Stomach (tissue), 4 donors: ENCODE results near the gene PDK1.

Experiments
- EP300 ChIP-seq: sonication (generic); formaldehyde crosslinking; IDR thresholded peaks from one replicate; pipeline ENCODE4 v1.6.1; 2017; ENCODE audit warnings: antibody characterized with exemption
- POLR2A ChIP-seq, 4 donors: fragments of 450-650 bp; IDR thresholded peaks; one replicate each; pipeline ENCODE4 v1.6.1; 2016; ENCODE audit warnings: antibody characterized with exemption in 4 of 4, control low read depth in 2 of 4, mild to moderate bottlenecking in 1 of 4, moderate library complexity in 1 of 4
- POLR2AphosphoS5 ChIP-seq, 3 donors: sonication (generic); formaldehyde crosslinking; IDR thresholded peaks; one replicate each; pipeline ENCODE4 v1.6.1; 2016; ENCODE audit warnings: antibody characterized with exemption in 3 of 3
- TF ChIP-seq, protein P1 (sequence below), 7 experiments: fragments of 450-650 bp in 4 of 7; fragments of 200-600 bp in 3 of 7; sonication (generic) in 3 of 7; IDR thresholded peaks; one replicate each; pipeline ENCODE4 v1.5.1; 2016 to 2019; ENCODE audit warnings: antibody characterized with exemption in 7 of 7, control low read depth in 2 of 7, mild to moderate bottlenecking in 1 of 7

DNA sequence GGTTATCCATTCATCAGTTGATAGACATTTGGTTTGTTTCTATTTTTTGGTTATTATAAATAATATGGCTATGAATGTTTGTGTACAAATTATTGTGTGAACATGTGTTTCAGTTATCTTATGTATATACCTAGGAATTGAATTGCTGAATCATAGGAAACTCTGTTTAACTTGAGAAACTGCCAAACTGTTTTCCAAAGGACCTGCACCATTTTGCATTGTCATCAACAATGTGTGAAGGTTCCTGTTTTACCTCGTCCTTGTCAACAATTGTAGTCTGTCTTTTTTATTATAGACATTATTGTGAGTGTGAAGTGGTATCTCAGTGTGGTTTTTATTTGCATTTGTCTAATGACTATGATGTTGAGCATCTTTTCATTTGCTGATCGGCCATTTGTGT, 17.1 kb downstream of the PDK1 start:
- TF ChIP-seq, protein P1, sequence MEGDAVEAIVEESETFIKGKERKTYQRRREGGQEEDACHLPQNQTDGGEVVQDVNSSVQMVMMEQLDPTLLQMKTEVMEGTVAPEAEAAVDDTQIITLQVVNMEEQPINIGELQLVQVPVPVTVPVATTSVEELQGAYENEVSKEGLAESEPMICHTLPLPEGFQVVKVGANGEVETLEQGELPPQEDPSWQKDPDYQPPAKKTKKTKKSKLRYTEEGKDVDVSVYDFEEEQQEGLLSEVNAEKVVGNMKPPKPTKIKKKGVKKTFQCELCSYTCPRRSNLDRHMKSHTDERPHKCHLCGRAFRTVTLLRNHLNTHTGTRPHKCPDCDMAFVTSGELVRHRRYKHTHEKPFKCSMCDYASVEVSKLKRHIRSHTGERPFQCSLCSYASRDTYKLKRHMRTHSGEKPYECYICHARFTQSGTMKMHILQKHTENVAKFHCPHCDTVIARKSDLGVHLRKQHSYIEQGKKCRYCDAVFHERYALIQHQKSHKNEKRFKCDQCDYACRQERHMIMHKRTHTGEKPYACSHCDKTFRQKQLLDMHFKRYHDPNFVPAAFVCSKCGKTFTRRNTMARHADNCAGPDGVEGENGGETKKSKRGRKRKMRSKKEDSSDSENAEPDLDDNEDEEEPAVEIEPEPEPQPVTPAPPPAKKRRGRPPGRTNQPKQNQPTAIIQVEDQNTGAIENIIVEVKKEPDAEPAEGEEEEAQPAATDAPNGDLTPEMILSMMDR (IDR thresholded peaks at IDR 0.05): no peak
- no peak for TF ChIP-seq POLR2A (IDR thresholded peaks at IDR 0.05)
- no peak for TF ChIP-seq POLR2AphosphoS5 (IDR thresholded peaks at IDR 0.05)
- no peak for TF ChIP-seq EP300
